HEK293T (cell line): ENCODE measurements around the gene PPP6R1.

ENCODE experiments used
- CTCF ChIA-PET: fragments of 350-600 bp; formaldehyde crosslinking; extraction: SDS; loops from one replicate; lab custom pipeline; 2021; ENCODE audit warnings: antibody characterized with exemption, inconsistent platforms; lab: Yijun Ruan, JAX
- POLR2A ChIA-PET: fragments of 350-600 bp; formaldehyde crosslinking; extraction: SDS; loops from one replicate; lab custom pipeline; 2020; ENCODE audit warnings: antibody characterized with exemption, inconsistent platforms; lab: Yijun Ruan, JAX
- DNase-seq: peaks from one replicate; pipeline ENCODE4 v3.0.0; 2012; ENCODE audit warnings: mixed read lengths; ENCODE audit errors: extremely low spot score
- ARNT ChIP-seq: fragments of 450-650 bp; IDR thresholded peaks from 2 replicates; pipeline ENCODE4 v1.6.1; 2017; ENCODE audit warnings: mild to moderate bottlenecking
- BHLHE40 ChIP-seq: fragments of 450-650 bp; IDR thresholded peaks from 2 replicates; pipeline ENCODE4 v1.6.1; 2016; ENCODE audit warnings: mild to moderate bottlenecking, moderate library complexity, borderline replicate concordance
- CTBP1 ChIP-seq: fragments of 450-650 bp; IDR thresholded peaks from 2 replicates; pipeline ENCODE4 v1.6.1; 2016; ENCODE audit warnings: borderline replicate concordance
- ELF4 ChIP-seq: fragments of 450-650 bp; IDR thresholded peaks from 2 replicates; pipeline ENCODE4 v1.6.1; 2017; ENCODE audit warnings: antibody characterized with exemption
- FOXA1 ChIP-seq: fragments of 450-650 bp; IDR thresholded peaks from 2 replicates; pipeline ENCODE4 v1.6.1; 2016; ENCODE audit warnings: mild to moderate bottlenecking
- FOXK2 ChIP-seq: fragments of 450-650 bp; IDR thresholded peaks from 2 replicates; pipeline ENCODE4 v1.6.1; 2016; ENCODE audit warnings: mild to moderate bottlenecking
- FOXM1 ChIP-seq: fragments of 450-650 bp; IDR thresholded peaks from 2 replicates; pipeline ENCODE4 v1.6.1; 2017; ENCODE audit warnings: mild to moderate bottlenecking, borderline replicate concordance
- HDGF ChIP-seq: fragments of 450-650 bp; IDR thresholded peaks from 2 replicates; pipeline ENCODE4 v1.6.1; 2017; ENCODE audit warnings: antibody characterized with exemption, borderline replicate concordance
- L3MBTL2 ChIP-seq: fragments of 450-650 bp; conservative IDR thresholded peaks from 2 replicates; pipeline ENCODE4 v1.6.1; 2016; ENCODE audit warnings: mild to moderate bottlenecking
- LEF1 ChIP-seq: fragments of 450-650 bp; IDR thresholded peaks from 2 replicates; pipeline ENCODE4 v1.6.1; 2017; ENCODE audit warnings: mild to moderate bottlenecking, borderline replicate concordance
- NFRKB ChIP-seq: fragments of 450-650 bp; IDR thresholded peaks from 2 replicates; pipeline ENCODE4 v1.6.1; 2016; ENCODE audit warnings: mild to moderate bottlenecking, moderate library complexity
- SP1 ChIP-seq: fragments of 450-650 bp; IDR thresholded peaks from 2 replicates; pipeline ENCODE4 v1.6.1; 2017
- SUZ12 ChIP-seq: fragments of 450-650 bp; IDR thresholded peaks from 2 replicates; pipeline ENCODE4 v1.6.1; 2016; ENCODE audit warnings: mild to moderate bottlenecking
- TARDBP ChIP-seq: fragments of 450-650 bp; IDR thresholded peaks from 2 replicates; pipeline ENCODE4 v1.6.1; 2016
- ZNF384 ChIP-seq: fragments of 450-650 bp; IDR thresholded peaks from 2 replicates; pipeline ENCODE4 v1.6.1; 2016
- TF ChIP-seq, protein P1 (sequence below): fragments of 450-650 bp; IDR thresholded peaks from 2 replicates; pipeline ENCODE4 v1.6.1; 2016

Gene PPP6R1

DNA sequence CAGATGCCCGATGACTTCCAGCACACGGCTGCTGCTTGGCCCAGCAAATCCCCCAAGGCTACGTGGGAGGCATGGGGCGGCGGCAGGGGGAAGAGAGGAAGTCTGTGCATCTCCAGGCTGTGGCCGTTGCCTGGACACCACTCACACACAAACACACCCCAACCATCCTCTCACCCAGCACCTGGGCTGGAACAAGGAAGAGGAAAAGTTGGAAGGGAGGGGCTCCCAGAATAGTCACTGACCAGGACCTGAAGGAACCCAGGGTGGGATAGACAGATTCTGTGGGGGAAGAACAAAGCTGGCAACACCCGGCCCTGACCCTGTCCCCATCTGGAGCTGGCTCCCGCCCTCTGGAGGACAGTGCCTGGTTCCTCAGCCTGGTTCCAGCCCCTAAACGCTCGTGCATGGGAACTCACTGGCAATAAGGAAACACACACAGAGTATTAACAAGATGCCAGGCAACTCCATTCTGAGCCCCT is 11.2 kb downstream of the PPP6R1 start:
- ChIA-PET CTCF (no interaction called here), POLR2A (interaction anchor here (1.5 kb wide), 1 partner anchor 12 kb away, joined by 8 read pairs; the partner anchor contains the start of gene PPP6R1)
- DNase-seq: no peak
- TF ChIP-seq FOXA1 (no peak), L3MBTL2 (no peak), HDGF (no peak), LEF1 (no peak), SUZ12 (no peak), BHLHE40 (no peak), FOXK2 (no peak), FOXM1 (no peak), NFRKB (no peak), ARNT (no peak), ZNF384 (no peak), CTBP1 (no peak)
- TF ChIP-seq, protein P1, sequence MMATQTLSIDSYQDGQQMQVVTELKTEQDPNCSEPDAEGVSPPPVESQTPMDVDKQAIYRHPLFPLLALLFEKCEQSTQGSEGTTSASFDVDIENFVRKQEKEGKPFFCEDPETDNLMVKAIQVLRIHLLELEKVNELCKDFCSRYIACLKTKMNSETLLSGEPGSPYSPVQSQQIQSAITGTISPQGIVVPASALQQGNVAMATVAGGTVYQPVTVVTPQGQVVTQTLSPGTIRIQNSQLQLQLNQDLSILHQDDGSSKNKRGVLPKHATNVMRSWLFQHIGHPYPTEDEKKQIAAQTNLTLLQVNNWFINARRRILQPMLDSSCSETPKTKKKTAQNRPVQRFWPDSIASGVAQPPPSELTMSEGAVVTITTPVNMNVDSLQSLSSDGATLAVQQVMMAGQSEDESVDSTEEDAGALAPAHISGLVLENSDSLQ: no peak

DNA sequence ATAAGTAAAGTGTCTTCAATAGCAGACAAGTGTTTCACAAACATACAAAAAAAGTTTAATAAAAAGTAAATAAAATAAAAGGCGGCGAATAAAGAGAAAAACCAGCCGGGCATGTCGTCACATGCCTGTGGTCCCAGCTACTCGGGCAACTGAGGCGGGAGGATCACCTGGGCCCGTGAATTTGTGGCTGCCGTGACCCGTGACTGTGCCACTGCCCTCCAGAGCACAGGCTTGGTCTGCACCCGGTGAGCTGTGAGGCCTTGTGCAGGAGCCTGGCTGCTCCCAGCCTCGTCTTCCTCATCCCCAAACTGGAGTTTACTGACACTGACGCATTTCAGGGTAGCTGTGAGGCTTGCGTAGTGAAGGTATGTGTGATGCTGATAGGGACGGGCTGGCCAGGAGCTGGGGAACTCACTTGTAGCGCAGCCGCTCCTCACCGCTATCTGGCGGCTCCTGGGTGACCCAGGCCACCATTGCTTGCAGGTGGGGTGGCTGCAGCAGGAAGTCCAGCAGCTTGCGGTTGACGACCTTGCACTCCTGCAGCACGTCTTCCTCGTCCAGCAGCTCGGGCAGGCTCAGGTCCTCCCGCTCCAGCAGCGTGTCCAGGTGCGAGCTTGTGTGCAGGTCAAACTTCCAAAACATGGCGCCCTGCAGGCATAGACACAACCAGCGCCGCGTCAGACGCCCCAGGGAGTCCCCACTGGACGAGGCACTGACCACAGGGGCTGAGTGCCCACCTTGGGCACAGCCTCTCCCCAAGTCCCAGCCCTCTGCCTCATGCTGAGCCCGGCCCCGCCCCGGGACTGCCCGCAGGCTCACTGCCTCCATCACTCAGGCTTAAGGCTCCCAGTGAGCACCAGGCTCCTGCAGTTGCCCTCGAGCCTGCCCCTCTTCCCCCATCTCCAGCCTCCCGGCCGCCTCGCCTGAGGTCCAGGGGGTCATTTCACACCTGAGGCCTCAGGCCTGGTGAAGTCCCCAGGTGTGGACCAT is 12.1 kb downstream of the PPP6R1 start:
- ChIA-PET POLR2A (interaction anchor here (1.5 to 2.2 kb wide), 2 partner anchors 12 to 14 kb away, joined by 4 to 13 read pairs; partner anchors contain the start of gene PPP6R1), CTCF (no interaction called here)
- DNase-seq: no peak
- no peak for TF ChIP-seq ZNF384
- no peak for TF ChIP-seq SUZ12
- no peak for TF ChIP-seq FOXM1
- TF ChIP-seq L3MBTL2: no peak
- no peak for TF ChIP-seq TARDBP
- TF ChIP-seq ARNT: no peak
- no peak for TF ChIP-seq NFRKB
- TF ChIP-seq CTBP1: no peak

DNA sequence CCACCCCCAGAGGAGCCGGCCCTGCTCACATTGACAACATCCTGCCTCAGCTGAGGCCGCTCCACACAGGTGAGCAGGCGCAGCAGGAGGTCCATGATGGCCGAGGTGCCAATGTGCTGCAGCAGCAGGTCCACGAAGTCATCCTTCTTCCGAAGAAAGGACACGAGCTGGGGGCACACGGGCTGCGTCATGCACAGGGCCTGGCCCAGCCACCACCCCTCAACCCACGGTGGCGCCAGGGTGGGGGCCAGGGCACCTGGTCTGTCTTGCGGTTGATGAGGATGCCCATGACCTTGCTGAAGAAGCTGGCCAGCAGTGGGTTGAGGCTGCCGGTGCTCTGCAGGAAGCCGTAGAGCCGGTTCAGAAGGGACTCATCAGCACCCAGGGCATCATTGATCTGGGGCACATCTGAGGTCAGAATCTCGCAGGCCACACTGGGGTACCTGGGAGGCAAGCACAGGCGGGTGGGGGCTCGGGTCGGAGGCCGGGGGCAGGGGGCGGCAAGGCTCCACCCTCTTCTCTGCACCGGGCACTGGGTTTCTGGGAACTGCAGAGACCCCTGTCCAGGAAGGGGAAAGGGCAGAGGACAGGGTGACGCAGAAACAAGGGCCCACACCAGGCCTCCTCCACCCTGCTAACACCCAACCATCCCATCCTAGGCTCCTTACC is 13.4 kb downstream of the PPP6R1 start:
- TF ChIP-seq FOXM1: no peak
- CTCF ChIA-PET: no interaction called here
- POLR2A ChIA-PET: interaction anchor here (1.5 to 2.2 kb wide), 2 partner anchors 14 to 16 kb away, joined by 4 to 13 read pairs; partner anchors contain the start of gene PPP6R1
- DNase-seq: no peak

DNA sequence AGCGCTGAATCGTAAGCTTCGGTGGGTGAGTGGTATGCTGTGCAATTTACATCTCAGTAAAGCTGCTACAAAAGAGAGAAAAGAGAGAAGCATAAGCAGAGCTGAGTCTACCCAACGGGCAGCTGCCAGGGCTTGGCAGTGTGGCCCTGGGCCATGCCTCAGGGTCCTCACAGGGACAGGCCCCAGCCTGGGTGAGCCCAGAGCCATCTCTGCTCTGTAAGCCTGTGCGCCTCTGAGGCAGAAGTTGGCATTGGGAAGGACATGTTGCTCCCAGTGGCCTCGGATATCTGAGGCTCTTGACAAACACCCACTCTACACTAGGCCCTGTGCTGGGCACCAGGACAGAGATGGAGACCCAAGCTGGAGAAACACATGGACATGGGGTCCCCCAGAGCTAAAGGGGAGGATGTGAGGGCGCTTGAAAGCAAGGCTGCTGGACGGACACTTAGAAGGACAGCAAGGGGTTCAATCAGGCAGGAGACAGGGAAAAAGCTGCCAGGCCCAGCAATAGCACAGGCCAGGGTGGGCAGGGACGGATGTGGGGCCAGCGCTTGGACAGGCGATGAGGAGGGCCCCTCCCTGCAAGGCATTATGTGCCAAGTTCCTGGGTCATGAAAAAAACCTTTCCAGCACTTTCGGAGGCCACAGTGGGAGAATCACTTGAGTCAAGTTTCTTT is 14.7 kb downstream of the PPP6R1 start:
- TF ChIP-seq HDGF (no peak), SP1 (no peak), LEF1 (no peak), FOXK2 (no peak), FOXA1 (no peak), ARNT (no peak), ZNF384 (no peak), BHLHE40 (no peak), L3MBTL2 (no peak), ELF4 (no peak), NFRKB (no peak)
- TF ChIP-seq, protein P1: no peak
- POLR2A ChIA-PET: interaction anchor here (1.0 to 2.1 kb wide), 2 partner anchors 15 to 164 kb away, joined by 3 to 8 read pairs; partner anchors contain the start of genes PPP6R1 and UBE2S
- CTCF ChIA-PET: interaction anchor here (1.1 kb wide), 1 partner anchor 395 kb away, joined by 3 read pairs; no protein-coding TSS in a partner anchor
- DNase-seq: no peak

DNA sequence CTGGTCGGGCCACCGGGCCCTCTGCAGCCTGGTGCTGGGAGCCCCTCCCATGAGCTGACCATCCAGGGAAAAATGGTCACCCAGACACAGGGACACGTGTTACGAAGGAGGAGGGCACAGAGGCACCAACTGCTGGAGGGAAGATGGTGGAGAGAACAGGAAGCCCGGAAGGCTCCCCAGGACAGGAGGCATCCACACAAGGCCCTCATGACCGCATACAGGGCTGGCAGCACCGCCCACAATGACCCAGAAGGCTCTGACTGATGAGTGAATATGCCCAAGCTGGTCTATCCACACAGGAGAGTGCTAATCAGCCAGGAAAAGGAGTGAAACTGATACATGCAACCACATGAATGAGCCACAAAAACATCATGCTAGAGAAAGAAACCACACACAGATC is 16.3 kb downstream of the PPP6R1 start:
- ChIA-PET POLR2A (no interaction called here), CTCF (no interaction called here)
- DNase-seq: no peak
- TF ChIP-seq HDGF (no peak), ARNT (no peak), BHLHE40 (no peak), SP1 (no peak), ZNF384 (no peak), FOXK2 (no peak), TARDBP (no peak), CTBP1 (no peak), SUZ12 (no peak), NFRKB (no peak), FOXA1 (no peak), ELF4 (no peak), FOXM1 (no peak)
- TF ChIP-seq, protein P1: no peak
